K562 (cell line): Measurements from ENCODE around the gene PYCR2.
A peak's percentile ranks its signal among the peaks of the same experiment; 100 is the strongest.

ENCODE experiments used
- ATF2 ChIP-seq: sonication (generic); formaldehyde crosslinking; IDR thresholded peaks from 2 replicates; pipeline ENCODE4 v1.8.1; 2022; ENCODE audit warnings: missing genetic modification reagents
- CTCF ChIP-seq, 3 experiments: IDR thresholded peaks in 2 of 3; conservative IDR thresholded peaks in 1 of 3; 2 replicates each; pipeline ENCODE4 v1.5.1; 2011 to 2012; ENCODE audit warnings: low read length in 3 of 3, mild to moderate bottlenecking in 3 of 3, control low read depth in 2 of 3, improper control_type of control experiment in 1 of 3, inconsistent platforms in 1 of 3, low read depth in 1 of 3, mixed read lengths in 1 of 3, moderate library complexity in 1 of 3; ENCODE audit not compliant: insufficient read depth in 2 of 3
- HNRNPUL1 ChIP-seq: fragments of 200-400 bp; formaldehyde crosslinking; IDR thresholded peaks from 2 replicates; pipeline ENCODE4 v1.6.1; 2017; ENCODE audit warnings: low read length
- NFATC3 ChIP-seq: fragments of 450-650 bp; IDR thresholded peaks from 2 replicates; pipeline ENCODE4 v1.6.1; 2017; ENCODE audit warnings: mild to moderate bottlenecking
- NFE2L1 ChIP-seq: fragments of 450-650 bp; IDR thresholded peaks from 2 replicates; pipeline ENCODE4 v1.6.1; 2016; ENCODE audit warnings: missing genetic modification characterization, low read depth, mild to moderate bottlenecking, missing compliant biosample characterization, moderate library complexity, borderline replicate concordance
- ZNF274 ChIP-seq: IDR thresholded peaks from 2 replicates; pipeline ENCODE4 v1.6.1; 2011; ENCODE audit warnings: low read depth, mild to moderate bottlenecking, low read length, moderate library complexity, borderline replicate concordance
- TF ChIP-seq, protein P1 (sequence below): fragments of 250-450 bp; sonication (Bioruptor Pico); IDR thresholded peaks from 2 replicates; pipeline ENCODE4 v1.6.1; 2021; ENCODE audit warnings: mild to moderate bottlenecking

DNA sequence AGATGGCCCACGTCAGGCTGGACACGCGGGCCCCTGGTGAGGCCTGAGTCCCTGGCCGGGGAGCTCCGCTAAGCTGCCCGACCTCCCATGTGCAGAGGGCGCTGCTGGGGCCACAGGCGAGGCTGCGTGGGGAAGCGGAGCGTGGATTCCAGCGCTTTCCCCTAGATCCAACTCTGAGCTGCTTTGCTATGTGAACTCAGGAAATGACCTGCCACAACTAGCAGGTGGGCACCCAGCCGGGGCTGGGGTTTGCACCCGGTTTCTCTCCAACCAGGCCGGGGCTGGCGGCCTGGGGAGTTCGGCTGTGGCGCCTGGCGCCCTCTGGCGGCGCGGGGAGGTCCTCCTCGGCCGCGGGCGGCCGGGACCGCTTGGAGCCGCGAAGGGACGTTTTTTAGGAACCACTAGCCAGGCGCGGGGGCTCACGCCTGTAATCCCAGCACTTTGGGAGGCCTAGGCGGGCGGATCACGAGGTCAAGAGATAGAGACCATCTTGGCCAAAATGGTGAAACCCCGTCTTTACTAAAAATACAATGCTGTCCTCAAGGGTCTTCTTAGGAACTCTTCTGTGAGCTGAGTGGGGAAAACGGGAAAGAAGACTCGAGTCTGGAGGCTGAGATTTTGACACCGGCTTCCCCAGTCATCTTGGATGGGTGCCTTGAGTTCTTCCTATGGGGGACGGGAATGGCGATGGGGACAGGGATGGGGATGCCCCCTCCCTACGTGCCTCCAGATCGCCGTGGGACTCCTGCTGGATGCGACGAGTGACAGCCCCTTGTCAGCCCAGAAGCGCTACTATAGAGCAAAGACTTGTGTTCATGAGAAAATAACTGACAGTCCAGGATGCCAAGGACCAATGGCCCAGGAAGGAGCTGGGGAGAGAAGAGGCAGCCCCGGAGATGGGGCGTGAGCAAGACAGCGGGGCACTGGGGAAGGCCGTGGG is 12.6 kb downstream of the PYCR2 start:
- no peak for TF ChIP-seq NFE2L1
- TF ChIP-seq, protein P1, sequence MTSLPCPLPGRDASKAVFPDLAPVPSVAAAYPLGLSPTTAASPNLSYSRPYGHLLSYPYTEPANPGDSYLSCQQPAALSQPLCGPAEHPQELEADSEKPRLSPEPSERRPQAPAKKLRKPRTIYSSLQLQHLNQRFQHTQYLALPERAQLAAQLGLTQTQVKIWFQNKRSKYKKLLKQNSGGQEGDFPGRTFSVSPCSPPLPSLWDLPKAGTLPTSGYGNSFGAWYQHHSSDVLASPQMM (CRISPR knock-in tag), result no peak
- TF ChIP-seq ATF2 (CRISPR knock-in tag), result no peak
- no peak for TF ChIP-seq NFATC3
- no peak for TF ChIP-seq ZNF274
- no peak for TF ChIP-seq HNRNPUL1
- peak in 1 of 3 experiments; percentile 23; a peak in 2 of 6 replicates for TF ChIP-seq CTCF (IDR thresholded peaks at IDR 0.05 in 2 of 3, conservative IDR thresholded peaks at IDR 0.05 in 1 of 3; ENCODE audit: insufficient read depth in 2 of 3, low read depth in 1 of 3, low read length in 3 of 3)
